Caco-2 (cell line): ENCODE measurements around the gene CRYBG3. TPM values are rescaled to one million over a fixed set of nuclear protein-coding genes. Genes with fewer than 3 reads are reported as not detected.

Source experiments
- BruUV-seq: library from RNA; stranded (reverse); fragments of 400-500 nt; replicated peaks from 2 replicates; lab custom pipeline; 2021; lab: Mats Ljungman, UMichigan
- CTCF ChIA-PET: fragments of 300-600 bp; sonication (Branson Sonifier 250); formaldehyde crosslinking; loops from one replicate; lab custom pipeline; 2022; ENCODE audit warnings: antibody characterized with exemption; lab: Charles Lee
- POLR2A ChIA-PET: fragments of 300-600 bp; sonication (Branson Sonifier 250); formaldehyde crosslinking; loops from one replicate; lab custom pipeline; 2022; ENCODE audit warnings: antibody characterized with exemption; lab: Charles Lee
- DNase-seq, 2 experiments: peaks; one replicate each; pipeline versions ENCODE4 v3.0.0 to v3.0.0-alpha.2; 2020 to 2022
- H3K27me3 ChIP-seq: replicated peaks from 2 replicates; pipeline ENCODE4 v1.6.0; 2011; ENCODE audit warnings: low read length; ENCODE audit not compliant: control insufficient read depth, insufficient read depth
- H3K36me3 ChIP-seq: 2 replicates; pipeline ENCODE4 v1.5.1; 2011; ENCODE audit warnings: low read length; ENCODE audit not compliant: control insufficient read depth, insufficient read depth
- H3K4me1 ChIP-seq: fragments of 250-450 bp; sonication (Bioruptor Pico); 2 replicates; pipeline ENCODE4 v1.5.1; 2020; ENCODE audit warnings: mild to moderate bottlenecking
- H3K4me3 ChIP-seq: 2 replicates; pipeline ENCODE4 v1.5.1; 2011; ENCODE audit warnings: low read depth, mild to moderate bottlenecking, control low read depth, low read length
- H3K9me3 ChIP-seq: fragments of 250-450 bp; sonication (Bioruptor Pico); 2 replicates; pipeline ENCODE4 v1.5.1; 2020; ENCODE audit warnings: mild to moderate bottlenecking, moderate library complexity
- H3K27ac Mint-ChIP-seq: one replicate; pipeline ENCODE4 v1.8.0; 2022; ENCODE audit warnings: mixed read lengths; ENCODE audit not compliant: unreplicated experiment
- H3K27me3 Mint-ChIP-seq: one replicate; pipeline ENCODE4 v1.8.0; 2022; ENCODE audit warnings: mixed read lengths; ENCODE audit not compliant: insufficient read depth, unreplicated experiment
- H3K36me3 Mint-ChIP-seq: one replicate; pipeline ENCODE4 v1.8.0; 2022; ENCODE audit warnings: mild to moderate bottlenecking, mixed read lengths; ENCODE audit not compliant: insufficient read depth, unreplicated experiment
- H3K4me1 Mint-ChIP-seq: one replicate; pipeline ENCODE4 v1.8.0; 2022; ENCODE audit warnings: low read depth, mixed read lengths; ENCODE audit not compliant: unreplicated experiment
- H3K4me3 Mint-ChIP-seq: one replicate; pipeline ENCODE4 v1.8.0; 2022; ENCODE audit warnings: mild to moderate bottlenecking, moderate library complexity, mixed read lengths; ENCODE audit not compliant: unreplicated experiment
- H3K9me3 Mint-ChIP-seq: one replicate; pipeline ENCODE4 v1.8.0; 2022; ENCODE audit warnings: mixed read lengths; ENCODE audit not compliant: unreplicated experiment
- intact Hi-C: fragments of 100-400 bp; cut with micrococcal nuclease; formaldehyde crosslinking; loops from one replicate; pipeline ENCODE4 v1.10.0; 2022; ENCODE audit not compliant: unreplicated experiment
- total RNA-seq: library from RNA; stranded (reverse); gene quantifications from 2 replicates; pipeline ENCODE4 v1.2.3, GENCODE V29; 2022
- TF ChIP-seq, protein P1 (sequence below), 2 experiments: fragments of 200-600 bp in 1 of 2; IDR thresholded peaks; 1 replicate in 1 of 2; 2 replicates in 1 of 2; pipeline versions ENCODE4 v1.5.1 to v1.8.0; 2011 to 2022; ENCODE audit warnings: antibody characterized with exemption in 1 of 2, control low read depth in 1 of 2, inconsistent platforms in 1 of 2, low read depth in 1 of 2, low read length in 1 of 2, mild to moderate bottlenecking in 1 of 2, moderate library complexity in 1 of 2; ENCODE audit not compliant: insufficient read depth in 1 of 2, severe bottlenecking in 1 of 2, unreplicated experiment in 1 of 2

CRYBG3 gene
- total RNA-seq, 1 experiment from 2014 or later: 1.3 TPM

DNA sequence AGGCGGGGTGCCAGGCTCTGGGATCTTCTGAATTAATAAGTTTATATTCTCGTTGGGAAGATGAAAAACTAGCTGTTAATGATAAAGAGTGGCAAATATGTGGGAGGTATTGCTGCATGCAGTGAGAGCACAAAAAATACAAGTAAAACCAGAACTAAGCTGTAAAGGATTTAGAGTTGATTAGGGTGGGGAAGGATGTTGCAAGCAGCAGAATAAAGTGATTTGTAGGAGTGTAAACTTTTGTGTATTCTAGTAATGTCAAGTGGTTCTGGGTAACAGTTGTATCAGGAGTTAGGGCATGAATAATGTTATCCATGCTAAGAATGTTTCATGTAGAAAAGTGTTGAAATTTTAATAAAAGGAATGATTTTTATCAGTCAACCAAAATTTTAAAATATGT, 18.1 kb downstream of the CRYBG3 start:
- Histone ChIP-seq H3K36me3 (no peaks in the 10 kb centered on the region), H3K4me3 (no peak overlapping the region), H3K4me1 (peaks cover 4% of the 10 kb centered on the region; the same call in 1 of the 2 replicates), H3K27me3 (no peaks in the 10 kb centered on the region), H3K9me3 (no peaks in the 10 kb centered on the region)
- DNase-seq: no peak
- H3K27me3 Mint-ChIP-seq: peaks cover 7% of the 10 kb centered on the region
- no peak overlapping the region for H3K27ac Mint-ChIP-seq
- TF ChIP-seq, protein P1, sequence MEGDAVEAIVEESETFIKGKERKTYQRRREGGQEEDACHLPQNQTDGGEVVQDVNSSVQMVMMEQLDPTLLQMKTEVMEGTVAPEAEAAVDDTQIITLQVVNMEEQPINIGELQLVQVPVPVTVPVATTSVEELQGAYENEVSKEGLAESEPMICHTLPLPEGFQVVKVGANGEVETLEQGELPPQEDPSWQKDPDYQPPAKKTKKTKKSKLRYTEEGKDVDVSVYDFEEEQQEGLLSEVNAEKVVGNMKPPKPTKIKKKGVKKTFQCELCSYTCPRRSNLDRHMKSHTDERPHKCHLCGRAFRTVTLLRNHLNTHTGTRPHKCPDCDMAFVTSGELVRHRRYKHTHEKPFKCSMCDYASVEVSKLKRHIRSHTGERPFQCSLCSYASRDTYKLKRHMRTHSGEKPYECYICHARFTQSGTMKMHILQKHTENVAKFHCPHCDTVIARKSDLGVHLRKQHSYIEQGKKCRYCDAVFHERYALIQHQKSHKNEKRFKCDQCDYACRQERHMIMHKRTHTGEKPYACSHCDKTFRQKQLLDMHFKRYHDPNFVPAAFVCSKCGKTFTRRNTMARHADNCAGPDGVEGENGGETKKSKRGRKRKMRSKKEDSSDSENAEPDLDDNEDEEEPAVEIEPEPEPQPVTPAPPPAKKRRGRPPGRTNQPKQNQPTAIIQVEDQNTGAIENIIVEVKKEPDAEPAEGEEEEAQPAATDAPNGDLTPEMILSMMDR (IDR thresholded peaks at IDR 0.05; ENCODE audit: insufficient read depth in 1 of 2, low read depth in 1 of 2, low read length in 1 of 2, severe bottlenecking in 1 of 2, unreplicated experiment in 1 of 2): no peak
- H3K36me3 Mint-ChIP-seq: no peaks in the 10 kb centered on the region
- no peak overlapping the region for H3K4me3 Mint-ChIP-seq
- CTCF ChIA-PET: no interaction called here
- no peaks in the 10 kb centered on the region for H3K9me3 Mint-ChIP-seq
- H3K4me1 Mint-ChIP-seq: peaks cover 8% of the 10 kb centered on the region
- intact Hi-C loops: no loop called here
- BruUV-seq: no TSS peak
- POLR2A ChIA-PET: no interaction called here

DNA sequence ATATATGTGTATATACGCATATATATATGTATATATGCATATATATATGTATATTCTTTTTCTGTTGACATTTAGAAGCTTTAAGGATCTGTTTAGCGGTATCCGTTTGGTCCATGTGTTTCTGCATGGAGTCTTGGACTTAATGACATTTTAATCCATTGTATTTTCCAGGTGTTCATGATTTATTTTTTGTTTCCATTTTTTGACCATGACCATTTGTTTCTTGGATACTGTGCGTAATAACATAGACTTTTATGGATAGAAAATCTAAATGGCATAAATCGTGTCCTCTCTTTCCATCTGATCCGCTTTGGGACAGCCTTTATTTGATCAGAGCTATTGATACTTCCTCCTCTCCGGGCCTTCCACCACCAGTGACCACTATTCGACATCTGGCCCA, 19.5 kb downstream of the CRYBG3 start:
- no TSS peak for BruUV-seq
- ChIA-PET POLR2A (no interaction called here), CTCF (no interaction called here)
- H3K9me3 Mint-ChIP-seq: no peaks in the 10 kb centered on the region
- Histone ChIP-seq H3K9me3 (no peaks in the 10 kb centered on the region), H3K27me3 (no peaks in the 10 kb centered on the region), H3K4me1 (peaks cover 4% of the 10 kb centered on the region; the same call in 1 of the 2 replicates), H3K36me3 (no peaks in the 10 kb centered on the region), H3K4me3 (no peak overlapping the region)
- peaks cover 7% of the 10 kb centered on the region for H3K27me3 Mint-ChIP-seq
- no peaks in the 10 kb centered on the region for H3K36me3 Mint-ChIP-seq
- DNase-seq: no peak
- H3K4me3 Mint-ChIP-seq: no peak overlapping the region
- H3K4me1 Mint-ChIP-seq: peaks cover 8% of the 10 kb centered on the region
- TF ChIP-seq, protein P1 (IDR thresholded peaks at IDR 0.05; ENCODE audit: insufficient read depth in 1 of 2, low read depth in 1 of 2, low read length in 1 of 2, severe bottlenecking in 1 of 2, unreplicated experiment in 1 of 2): no peak
- H3K27ac Mint-ChIP-seq: no peak overlapping the region
- intact Hi-C loops: no loop called here

DNA sequence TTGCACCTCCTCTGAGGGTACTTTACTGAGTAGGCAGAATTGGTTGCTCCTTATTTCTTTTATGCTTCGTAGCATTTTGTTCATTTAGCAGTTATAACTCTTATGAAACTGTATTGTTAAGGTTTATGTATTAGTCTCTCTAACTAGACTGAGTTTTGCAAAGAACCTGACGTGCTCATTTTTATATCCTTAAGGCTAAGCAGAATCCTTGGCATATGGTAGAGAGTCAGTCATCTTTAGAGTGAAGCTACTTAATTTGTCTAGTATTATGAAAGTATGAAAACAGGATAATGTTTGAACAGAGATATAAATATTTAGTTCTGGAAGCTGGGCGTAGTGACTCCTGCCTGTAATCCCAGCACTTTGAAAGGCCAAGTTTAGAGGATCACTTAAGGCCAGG, 20.1 kb downstream of the CRYBG3 start:
- Mint-ChIP-seq H3K36me3 (no peaks in the 10 kb centered on the region), H3K27ac (no peak overlapping the region), H3K9me3 (no peaks in the 10 kb centered on the region), H3K4me3 (no peak overlapping the region), H3K27me3 (peaks cover 7% of the 10 kb centered on the region), H3K4me1 (peaks cover 8% of the 10 kb centered on the region)
- H3K27me3 ChIP-seq: no peaks in the 10 kb centered on the region
- CTCF ChIA-PET: no interaction called here
- H3K9me3 ChIP-seq: no peaks in the 10 kb centered on the region
- no peak for DNase-seq
- POLR2A ChIA-PET: no interaction called here
- H3K36me3 ChIP-seq: no peaks in the 10 kb centered on the region
- BruUV-seq: no TSS peak
- TF ChIP-seq, protein P1 (IDR thresholded peaks at IDR 0.05; ENCODE audit: insufficient read depth in 1 of 2, low read depth in 1 of 2, low read length in 1 of 2, severe bottlenecking in 1 of 2, unreplicated experiment in 1 of 2): no peak
- H3K4me3 ChIP-seq: no peak overlapping the region
- H3K4me1 ChIP-seq: peaks cover 4% of the 10 kb centered on the region; the same call in 1 of the 2 replicates
- intact Hi-C loops: no loop called here
